PC-9 (cell line): ENCODE data around the gene ZNF134. TPM values are rescaled to one million over a fixed set of nuclear protein-coding genes. Genes with fewer than 3 reads are reported as not detected.

Experiments used
- BruUV-seq: library from RNA; stranded (reverse); fragments of 400-500 nt; replicated peaks from 2 replicates; lab custom pipeline; 2021; lab: Mats Ljungman, UMichigan
- CTCF ChIA-PET: fragments of 300-600 bp; sonication (Branson Sonifier 250); formaldehyde crosslinking; loops from one replicate; lab custom pipeline; 2022; ENCODE audit warnings: antibody characterized with exemption; lab: Charles Lee
- POLR2A ChIA-PET: fragments of 300-600 bp; sonication (Branson Sonifier 250); formaldehyde crosslinking; loops from one replicate; lab custom pipeline; 2022; ENCODE audit warnings: antibody characterized with exemption; ENCODE audit not compliant: unreplicated experiment; lab: Charles Lee
- DNase-seq, 2 experiments: peaks; one replicate each; pipeline versions ENCODE4 v3.0.0 to v3.0.0-alpha.2; 2015 to 2022; ENCODE audit warnings: mixed read lengths in 1 of 2
- H2AFZ ChIP-seq: fragments of 200-600 bp; sonication (generic); 2 replicates; pipeline ENCODE4 v1.8.1; 2017; ENCODE audit warnings: antibody characterized with exemption
- H3F3A ChIP-seq: fragments of 200-600 bp; sonication (generic); 2 replicates; pipeline ENCODE4 v1.8.1; 2017; ENCODE audit warnings: antibody characterized with exemption, mild to moderate bottlenecking, low read depth; ENCODE audit not compliant: insufficient read depth
- H3K27ac ChIP-seq: fragments of 200-600 bp; sonication (generic); 2 replicates; pipeline ENCODE4 v1.6.1; 2016; ENCODE audit warnings: mixed run types
- H3K27me3 ChIP-seq: fragments of 200-600 bp; sonication (generic); 2 replicates; pipeline ENCODE4 v1.6.1; 2016; ENCODE audit warnings: low read depth, mixed run types; ENCODE audit not compliant: insufficient read depth
- H3K36me3 ChIP-seq: fragments of 200-600 bp; sonication (generic); 2 replicates; pipeline ENCODE4 v1.6.1; 2016; ENCODE audit warnings: low read depth, mixed run types
- H3K4me1 ChIP-seq: fragments of 200-600 bp; sonication (generic); replicated peaks from 2 replicates; pipeline ENCODE4 v1.6.1; 2016; ENCODE audit warnings: mixed run types; ENCODE audit not compliant: insufficient read depth
- H3K4me2 ChIP-seq: fragments of 200-600 bp; sonication (generic); 2 replicates; pipeline ENCODE4 v1.6.1; 2017; ENCODE audit warnings: mixed run types
- H3K4me3 ChIP-seq: fragments of 200-600 bp; sonication (generic); 2 replicates; pipeline ENCODE4 v1.6.1; 2016; ENCODE audit warnings: mixed run types
- H3K79me2 ChIP-seq: fragments of 200-600 bp; sonication (generic); 2 replicates; pipeline ENCODE4 v1.6.1; 2017; ENCODE audit warnings: low read depth, mixed run types
- H3K9me2 ChIP-seq: fragments of 200-600 bp; sonication (generic); 2 replicates; pipeline ENCODE4 v1.8.1; 2017; ENCODE audit warnings: mild to moderate bottlenecking; ENCODE audit not compliant: insufficient read depth
- H3K9me3 ChIP-seq: fragments of 200-600 bp; sonication (generic); 2 replicates; pipeline ENCODE4 v1.8.1; 2016; ENCODE audit warnings: low read depth; ENCODE audit not compliant: insufficient read depth
- H4K20me1 ChIP-seq: fragments of 200-600 bp; sonication (generic); 2 replicates; pipeline ENCODE4 v1.8.1; 2017; ENCODE audit not compliant: insufficient read depth
- EZH2 ChIP-seq: fragments of 200-600 bp; sonication (generic); IDR thresholded peaks from 2 replicates; pipeline ENCODE4 v1.8.0; 2017; ENCODE audit warnings: antibody characterized with exemption, low read depth
- intact Hi-C: fragments of 100-400 bp; cut with micrococcal nuclease; formaldehyde crosslinking; loops from one replicate; pipeline ENCODE4 v1.10.0; 2022; ENCODE audit not compliant: unreplicated experiment
- total RNA-seq: library from RNA; stranded (reverse); gene quantifications from 2 replicates; pipeline ENCODE4 v1.2.3, GENCODE V29; 2021
- TF ChIP-seq, protein P1 (sequence below): fragments of 200-600 bp; sonication (generic); conservative IDR thresholded peaks from 2 replicates; pipeline ENCODE4 v1.6.1; 2017; ENCODE audit warnings: mixed run types, antibody characterized with exemption, mild to moderate bottlenecking, moderate library complexity

Gene ZNF134
- total RNA-seq, 1 experiment from 2014 or later: 16.5 TPM

DNA sequence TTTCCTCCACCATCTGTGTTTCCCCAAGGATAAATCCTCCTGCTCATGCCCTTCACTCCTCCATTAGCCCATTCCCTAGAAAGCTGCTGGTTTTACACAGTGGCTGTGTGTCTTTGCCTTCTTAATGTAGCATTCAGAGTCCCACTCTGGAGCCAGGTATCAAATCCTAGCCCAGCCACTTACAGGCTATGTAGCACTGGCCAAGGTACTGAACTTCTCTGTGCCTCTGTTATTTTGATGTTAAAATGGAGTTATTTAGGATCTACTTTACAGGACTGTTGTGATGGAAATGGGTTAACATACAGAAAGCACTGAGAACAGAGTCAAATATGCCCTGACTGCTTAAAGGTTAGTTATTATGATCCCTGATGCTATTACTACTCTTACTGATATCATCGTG is 53.2 kb downstream of the ZNF134 start:
- intact Hi-C loops: no loop called here
- no peak for DNase-seq
- H3F3A ChIP-seq: 0 out of 2 replicates have a peak, but pooled peaks cover 8% of the 10 kb centered on the region
- peaks cover 35% of the 10 kb centered on the region for H3K27me3 ChIP-seq
- H3K4me1 ChIP-seq: peaks cover 7% of the 10 kb centered on the region
- no peak overlapping the region for H3K4me3 ChIP-seq
- no peaks in the 10 kb centered on the region for H3K9me2 ChIP-seq
- CTCF ChIA-PET: no interaction called here
- no TSS peak for BruUV-seq
- H3K4me2 ChIP-seq: no peak overlapping the region
- no peaks in the 10 kb centered on the region for H4K20me1 ChIP-seq
- TF ChIP-seq, protein P1, sequence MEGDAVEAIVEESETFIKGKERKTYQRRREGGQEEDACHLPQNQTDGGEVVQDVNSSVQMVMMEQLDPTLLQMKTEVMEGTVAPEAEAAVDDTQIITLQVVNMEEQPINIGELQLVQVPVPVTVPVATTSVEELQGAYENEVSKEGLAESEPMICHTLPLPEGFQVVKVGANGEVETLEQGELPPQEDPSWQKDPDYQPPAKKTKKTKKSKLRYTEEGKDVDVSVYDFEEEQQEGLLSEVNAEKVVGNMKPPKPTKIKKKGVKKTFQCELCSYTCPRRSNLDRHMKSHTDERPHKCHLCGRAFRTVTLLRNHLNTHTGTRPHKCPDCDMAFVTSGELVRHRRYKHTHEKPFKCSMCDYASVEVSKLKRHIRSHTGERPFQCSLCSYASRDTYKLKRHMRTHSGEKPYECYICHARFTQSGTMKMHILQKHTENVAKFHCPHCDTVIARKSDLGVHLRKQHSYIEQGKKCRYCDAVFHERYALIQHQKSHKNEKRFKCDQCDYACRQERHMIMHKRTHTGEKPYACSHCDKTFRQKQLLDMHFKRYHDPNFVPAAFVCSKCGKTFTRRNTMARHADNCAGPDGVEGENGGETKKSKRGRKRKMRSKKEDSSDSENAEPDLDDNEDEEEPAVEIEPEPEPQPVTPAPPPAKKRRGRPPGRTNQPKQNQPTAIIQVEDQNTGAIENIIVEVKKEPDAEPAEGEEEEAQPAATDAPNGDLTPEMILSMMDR: no peak
- no peak for TF ChIP-seq EZH2
- H3K79me2 ChIP-seq: no peaks in the 10 kb centered on the region
- no peaks in the 10 kb centered on the region for H3K36me3 ChIP-seq
- POLR2A ChIA-PET: interaction anchor here (0.6 kb wide), 1 partner anchor 179 kb away, joined by 4 read pairs; the partner anchor contains the start of gene ZNF419
- no peak overlapping the region for H3K27ac ChIP-seq
- no peak overlapping the region for H2AFZ ChIP-seq
- H3K9me3 ChIP-seq: no peaks in the 10 kb centered on the region

DNA sequence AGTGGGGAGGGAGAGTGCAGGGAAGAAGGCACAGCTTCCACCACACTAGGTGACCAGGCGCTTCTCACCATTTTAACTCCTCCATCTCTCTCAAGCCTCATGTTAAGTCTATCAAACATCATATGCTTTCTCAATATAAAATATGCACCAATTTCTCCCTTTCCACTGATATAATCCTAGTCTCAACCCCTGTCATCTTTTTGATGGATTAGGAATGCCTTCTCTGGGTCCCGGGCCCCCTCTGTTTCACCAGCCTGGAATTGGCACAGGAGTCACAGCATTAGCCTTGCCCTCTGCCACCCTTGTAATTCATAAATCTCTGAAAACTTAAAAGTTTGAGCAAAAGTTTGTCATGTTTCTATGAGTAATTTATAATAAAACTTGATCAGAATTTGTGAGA is 54.6 kb downstream of the ZNF134 start, which contains the start of gene ZSCAN4:
Gene ZSCAN4 (plus strand): TSS at position 301 of the 400 bp plus-strand sequence. CDS start 7,211 bp downstream, outside the sequence.
- Histone ChIP-seq H3K9me2 (no peaks in the 10 kb centered on the region), H3K79me2 (no peaks in the 10 kb centered on the region), H3K4me2 (no peak within 1 kb of the TSS), H3K36me3 (no peaks in the 10 kb centered on the region), H2AFZ (no peak within 1 kb of the TSS), H4K20me1 (no peaks in the 10 kb centered on the region), H3K27ac (no peak within 1 kb of the TSS), H3K4me3 (no peak within 1 kb of the TSS), H3K4me1 (peaks cover 4% of the 10 kb centered on the region), H3K9me3 (no peaks in the 10 kb centered on the region), H3F3A (0 out of 2 replicates have a peak, but pooled peaks cover 8% of the 10 kb centered on the region), H3K27me3 (peaks cover 34% of the 10 kb centered on the region)
- ChIA-PET CTCF (no interaction called here), POLR2A (no interaction called here)
- no TSS peak for BruUV-seq
- no peak for DNase-seq
- intact Hi-C loops: no loop called here
- TF ChIP-seq, protein P1: no peak
- no peak for TF ChIP-seq EZH2

DNA sequence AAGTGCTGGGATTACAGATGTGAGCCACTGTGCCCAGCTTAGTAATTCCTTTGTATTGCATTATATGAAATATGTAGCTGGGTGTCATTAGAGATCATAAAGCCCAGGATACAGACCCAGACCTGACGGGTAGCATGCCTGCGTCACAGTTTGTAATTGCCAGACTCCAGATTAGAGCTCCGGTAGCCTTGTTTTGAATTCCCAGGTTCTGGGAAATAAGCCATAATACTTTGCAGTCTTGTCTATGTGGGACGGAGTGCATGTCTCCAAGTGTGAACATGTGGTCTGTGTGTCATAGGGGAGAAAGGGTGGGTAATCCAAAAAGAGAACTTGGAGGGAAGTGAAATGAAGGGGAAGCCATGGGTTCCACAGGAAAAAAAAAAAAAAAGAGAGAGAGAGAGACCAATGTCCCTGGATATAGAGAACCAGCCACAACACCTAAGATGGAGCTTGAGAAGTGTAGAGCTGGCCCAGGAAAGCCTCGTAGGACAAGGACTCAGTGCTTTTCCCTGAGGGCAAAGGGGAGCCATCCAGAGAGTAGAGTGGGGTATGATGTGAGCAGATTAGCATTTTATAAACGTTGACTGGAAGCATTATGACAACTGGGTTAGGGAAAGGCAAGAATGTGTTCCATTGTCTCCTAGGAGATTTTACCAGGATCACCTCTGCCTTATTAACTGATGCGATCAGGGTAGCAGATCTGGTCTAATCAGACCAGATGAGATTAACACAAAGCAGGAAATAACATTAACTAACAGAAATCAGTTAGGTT is 57.3 kb downstream of the ZNF134 start:
- ChIA-PET CTCF (no interaction called here), POLR2A (no interaction called here)
- no peaks in the 10 kb centered on the region for H3K9me3 ChIP-seq
- no peaks in the 10 kb centered on the region for H3K4me1 ChIP-seq
- H3F3A ChIP-seq: no peaks in the 10 kb centered on the region
- peaks cover 15% of the 10 kb centered on the region for H3K27me3 ChIP-seq
- H3K27ac ChIP-seq: no peak overlapping the region
- DNase-seq: no peak
- intact Hi-C loops: no loop called here
- H2AFZ ChIP-seq: no peak overlapping the region
- no peak overlapping the region for H3K4me3 ChIP-seq
- H3K4me2 ChIP-seq: no peak overlapping the region
- no peaks in the 10 kb centered on the region for H3K36me3 ChIP-seq
- H3K9me2 ChIP-seq: no peaks in the 10 kb centered on the region
- TF ChIP-seq EZH2: no peak
- TF ChIP-seq, protein P1: no peak
- H4K20me1 ChIP-seq: no peaks in the 10 kb centered on the region
- no TSS peak for BruUV-seq
- no peaks in the 10 kb centered on the region for H3K79me2 ChIP-seq
